A549 (cell line): ENCODE data around the gene SEPTIN7. TPM values are rescaled to one million over a fixed set of nuclear protein-coding genes. Genes with fewer than 3 reads are reported as not detected.

Source experiments
- ATAC-seq, 2 experiments: fragments of 200-7000 bp in 1 of 2; fragments of >200 bp in 1 of 2; cut with Nextera tagmentation in 1 of 2; cut with Tn5 transposase in 1 of 2; 3 replicates each; pipeline versions ENCODE4 v1.8.0 to v1.9.1; 2018 to 2020; ENCODE audit warnings: mild to moderate bottlenecking in 1 of 2, moderate library complexity in 1 of 2
- CTCF ChIA-PET: fragments of 300-600 bp; sonication (Branson Sonifier 250); formaldehyde crosslinking; extraction: SDS; loops from one replicate; lab custom pipeline; 2021; ENCODE audit warnings: antibody characterized with exemption, inconsistent platforms; lab: Yijun Ruan, JAX
- POLR2A ChIA-PET: fragments of 350-600 bp; formaldehyde crosslinking; extraction: SDS; loops from one replicate; lab custom pipeline; 2021; ENCODE audit warnings: antibody characterized with exemption, inconsistent platforms; lab: Yijun Ruan, JAX
- DNase-seq, 2 experiments: peaks; one replicate each; pipeline versions ENCODE4 v3.0.0 to v3.0.0-alpha.2; 2011 to 2016; ENCODE audit warnings: low read depth in 1 of 2, low spot score in 1 of 2
- FAIRE-seq: peaks from 2 replicates; lab custom pipeline; 2011; peaks lifted over from hg19 to GRCh38; lab: Jason Lieb, UNC
- H3K27ac ChIP-seq, 2 experiments: fragments of >200 bp; sonication (Bioruptor Twin); formaldehyde crosslinking; 3 replicates each; pipeline ENCODE4 v1.5.1; 2016 to 2017
- H3K4me1 ChIP-seq: fragments of >200 bp; sonication (Bioruptor Twin); formaldehyde crosslinking; 3 replicates; pipeline ENCODE4 v1.6.1; 2016
- H3K4me2 ChIP-seq: fragments of >200 bp; sonication (Bioruptor Twin); formaldehyde crosslinking; 3 replicates; pipeline ENCODE4 v1.6.1; 2016
- H3K4me3 ChIP-seq: fragments of >200 bp; sonication (Bioruptor Twin); formaldehyde crosslinking; 3 replicates; pipeline ENCODE4 v1.5.1; 2016
- H3K9me3 ChIP-seq: fragments of >200 bp; sonication (Bioruptor Twin); formaldehyde crosslinking; 3 replicates; pipeline ENCODE4 v1.6.1; 2016
- CBX2 ChIP-seq: fragments of 200-600 bp; sonication (generic); IDR thresholded peaks from 2 replicates; pipeline ENCODE4 v1.6.1; 2016; ENCODE audit warnings: low read depth, mild to moderate bottlenecking, borderline replicate concordance
- CBX8 ChIP-seq: fragments of 200-600 bp; sonication (generic); IDR thresholded peaks from 2 replicates; pipeline ENCODE4 v1.6.1; 2016
- CEBPB ChIP-seq, 2 experiments: fragments of >200 bp in 1 of 2; sonication (Bioruptor Twin) in 1 of 2; formaldehyde crosslinking in 1 of 2; IDR thresholded peaks; 2 replicates each; pipeline ENCODE4 v1.6.1; 2012 to 2016
- CHD2 ChIP-seq: fragments of 150-350 bp; IDR thresholded peaks from 2 replicates; pipeline ENCODE4 v1.6.1; 2014; ENCODE audit warnings: low read length; ENCODE audit not compliant: partially characterized antibody
- CHD4 ChIP-seq: fragments of 200-600 bp; sonication (generic); IDR thresholded peaks from 2 replicates; pipeline ENCODE4 v1.6.1; 2016; ENCODE audit warnings: antibody characterized with exemption, mild to moderate bottlenecking, borderline replicate concordance
- ELK1 ChIP-seq: fragments of 150-350 bp; IDR thresholded peaks from 2 replicates; pipeline ENCODE4 v1.6.1; 2014; ENCODE audit warnings: low read depth, mild to moderate bottlenecking, low read length
- FOSL2 ChIP-seq, 2 experiments: fragments of 450-650 bp in 1 of 2; fragments of >200 bp in 1 of 2; sonication (Bioruptor Twin) in 1 of 2; formaldehyde crosslinking; IDR thresholded peaks; 2 replicates each; pipeline versions ENCODE4 v1.5.0 to v1.6.1; 2016 to 2020; ENCODE audit warnings: mild to moderate bottlenecking in 1 of 2, moderate library complexity in 1 of 2
- HMGXB4 ChIP-seq: fragments of 250-450 bp; sonication (Bioruptor Pico); IDR thresholded peaks from 2 replicates; pipeline ENCODE4 v1.5.0; 2021; ENCODE audit warnings: mild to moderate bottlenecking, moderate library complexity, borderline replicate concordance
- HOXA7 ChIP-seq: fragments of 250-450 bp; sonication (Bioruptor Pico); IDR thresholded peaks from 2 replicates; pipeline ENCODE4 v1.5.0; 2020; ENCODE audit warnings: mild to moderate bottlenecking, moderate library complexity
- JUN ChIP-seq, 2 experiments: fragments of >200 bp; sonication (Bioruptor Twin); formaldehyde crosslinking; IDR thresholded peaks; 2 replicates in 1 of 2; 3 replicates in 1 of 2; pipeline ENCODE4 v1.6.1; 2016 to 2017
- JUNB ChIP-seq: fragments of >200 bp; sonication (Bioruptor Twin); formaldehyde crosslinking; IDR thresholded peaks from 2 replicates; pipeline ENCODE4 v1.6.1; 2016
- KDM1A ChIP-seq: fragments of 200-600 bp; sonication (generic); IDR thresholded peaks from 2 replicates; pipeline ENCODE4 v1.6.1; 2016; ENCODE audit warnings: low read depth, mild to moderate bottlenecking
- KDM5A ChIP-seq: fragments of 200-600 bp; sonication (generic); IDR thresholded peaks from 2 replicates; pipeline ENCODE4 v1.6.1; 2016; ENCODE audit warnings: antibody characterized with exemption, mild to moderate bottlenecking
- MAX ChIP-seq: IDR thresholded peaks from 2 replicates; pipeline ENCODE4 v1.6.1; 2012
- PBX3 ChIP-seq: IDR thresholded peaks from 2 replicates; pipeline ENCODE4 v1.6.1; 2012
- RARB ChIP-seq: fragments of 250-450 bp; sonication (Bioruptor Pico); IDR thresholded peaks from 2 replicates; pipeline ENCODE4 v1.8.0; 2021; ENCODE audit warnings: mild to moderate bottlenecking, moderate library complexity
- RFX5 ChIP-seq: fragments of 450-650 bp; IDR thresholded peaks from 2 replicates; pipeline ENCODE4 v1.7.1; 2014; ENCODE audit warnings: antibody characterized with exemption, mild to moderate bottlenecking, moderate library complexity
- RNF2 ChIP-seq: fragments of 200-600 bp; sonication (generic); IDR thresholded peaks from 2 replicates; pipeline ENCODE4 v1.6.1; 2016; ENCODE audit warnings: low read depth, mild to moderate bottlenecking, antibody characterized with exemption, moderate library complexity, borderline replicate concordance
- SMC3 ChIP-seq: fragments of >200 bp; sonication (Bioruptor Twin); formaldehyde crosslinking; IDR thresholded peaks from 3 replicates; pipeline ENCODE4 v1.6.1; 2018; ENCODE audit warnings: inconsistent platforms
- ZC3H11A ChIP-seq: fragments of 450-650 bp; IDR thresholded peaks from 2 replicates; pipeline ENCODE4 v1.6.1; 2014; ENCODE audit warnings: antibody characterized with exemption, mild to moderate bottlenecking
- WGBS: methylation state at CpG from one replicate; pipeline ENCODE4 v1.1.6; 2017; ENCODE audit errors: missing lambda C conversion rate; 5-methylcytosine and 5-hydroxymethylcytosine counted together
- polyA plus RNA-seq, 4 experiments: library from polyadenylated mRNA; depleted of rRNA in 3 of 4; stranded (reverse); fragments of >200 nt; fragmentation: RNase III in 1 of 4; extraction: RNeasy Plus Mini Kit Qiagen cat#74134 plus additional on column Dnase treatment in 1 of 4; gene quantifications; 2 replicates in 3 of 4; 3 replicates in 1 of 4; pipeline ENCODE4 v1.2.3, GENCODE V29; 2011 to 2017

The SEPTIN7 gene
- polyA plus RNA-seq, 2 of the 4 experiments (the other 2 are of a cell fraction), result 282 to 385 TPM

GRCh38 chr7:35823440-35823839 lies 22.6 kb downstream of the SEPTIN7 start:
- Histone ChIP-seq H3K4me2 (no peak overlapping the region), H3K9me3 (peaks cover 12% of the 10 kb centered on the region; the same call in 1 of the 3 replicates), H3K27ac (no peak overlapping the region), H3K4me1 (peaks cover 4% of the 10 kb centered on the region; the same call in 1 of the 3 replicates), H3K4me3 (no peak overlapping the region)
- 83% methylated on average over 3 of the region's 3 CpGs for WGBS
- POLR2A ChIA-PET, result no interaction called here
- ATAC-seq (no peak), FAIRE-seq (no peak), DNase-seq (no peak)
- CTCF ChIA-PET, result no interaction called here
- no peak for TF ChIP-seq SMC3
- TF ChIP-seq PBX3, result no peak
- no peak for TF ChIP-seq JUN (IDR thresholded peaks at IDR 0.05)
- no peak for TF ChIP-seq KDM5A
- no peak for TF ChIP-seq MAX

GRCh38 chr7:35825974-35826373 lies 25.1 kb downstream of the SEPTIN7 start:
- ATAC-seq, result no peak
- WGBS, result 84% methylated on average over 1 of the region's 1 CpG
- no peak for TF ChIP-seq RNF2
- TF ChIP-seq RARB (CRISPR knock-in tag), result no peak
- TF ChIP-seq CBX8, result no peak
- no peak for TF ChIP-seq CHD4
- TF ChIP-seq KDM1A, result no peak
- Histone ChIP-seq H3K27ac (no peak overlapping the region), H3K4me1 (peaks cover 12% of the 10 kb centered on the region), H3K4me3 (no peak overlapping the region), H3K9me3 (peaks cover 2% of the 10 kb centered on the region; the same call in 1 of the 3 replicates), H3K4me2 (no peak overlapping the region)
- POLR2A ChIA-PET, result no interaction called here
- CTCF ChIA-PET, result no interaction called here
- no peak for FAIRE-seq
- DNase-seq, result no peak

GRCh38 chr7:35826751-35827150 lies 25.9 kb downstream of the SEPTIN7 start:
- Histone ChIP-seq H3K9me3 (no peaks in the 10 kb centered on the region), H3K4me1 (peaks cover 19% of the 10 kb centered on the region), H3K27ac (no peak overlapping the region), H3K4me3 (no peak overlapping the region), H3K4me2 (no peak overlapping the region)
- ChIA-PET CTCF (no interaction called here), POLR2A (no interaction called here)
- WGBS, result 92% methylated on average over 4 of the region's 4 CpGs
- no peak for TF ChIP-seq CBX2
- no peak for TF ChIP-seq SMC3
- TF ChIP-seq JUNB, result no peak
- no peak for TF ChIP-seq FOSL2 (IDR thresholded peaks at IDR 0.05)
- TF ChIP-seq FOSL2 (CRISPR knock-in tag; IDR thresholded peaks at IDR 0.05), result no peak
- TF ChIP-seq HOXA7 (CRISPR knock-in tag), result no peak
- no peak for TF ChIP-seq JUN (IDR thresholded peaks at IDR 0.05)
- no peak for TF ChIP-seq HMGXB4 (CRISPR knock-in tag)
- TF ChIP-seq RFX5, result no peak
- TF ChIP-seq CHD2, result no peak
- no peak for TF ChIP-seq ELK1
- TF ChIP-seq ZC3H11A, result no peak
- no peak for TF ChIP-seq CEBPB (IDR thresholded peaks at IDR 0.05)
- TF ChIP-seq MAX, result no peak
- no peak for FAIRE-seq
- DNase-seq, result no peak
- ATAC-seq, result no peak
